ENCODE results near the gene SLCO2B1. TPM values are rescaled to one million over a fixed set of nuclear protein-coding genes. Genes with fewer than 3 reads are reported as not detected.

Gene SLCO2B1
- total RNA-seq, 6 experiments from 2014 or later, result not detected

DNA sequence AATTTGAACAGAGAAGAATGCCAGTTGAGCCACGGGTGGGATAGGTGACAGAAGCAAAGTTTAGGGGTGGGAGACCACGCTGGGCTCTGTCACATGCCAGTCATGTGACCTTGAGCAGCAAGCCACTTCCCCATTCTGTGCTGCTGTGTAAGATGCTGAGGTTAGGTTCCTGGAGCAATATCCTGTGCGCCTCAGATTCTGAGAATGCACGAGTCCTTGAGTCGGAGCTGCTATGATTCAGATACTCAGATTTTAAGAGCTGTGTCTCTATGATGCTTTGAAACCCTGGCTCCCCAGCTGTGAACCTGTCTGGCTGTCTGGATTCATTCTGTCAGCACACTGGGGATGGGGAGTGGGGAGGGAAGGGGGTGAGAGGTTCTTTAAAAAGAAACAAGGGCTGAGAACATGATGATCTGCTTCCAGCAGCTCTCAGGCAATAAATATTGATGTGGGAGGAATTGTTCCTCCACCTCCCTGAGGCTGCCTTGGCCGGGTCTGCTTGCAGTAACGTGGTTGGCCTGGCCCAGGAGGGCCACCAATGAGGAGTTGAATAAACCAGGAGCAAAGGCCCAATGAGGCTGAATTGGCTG lies 24.0 kb downstream of the SLCO2B1 start:
- H3K36me3 Mint-ChIP-seq (ENCODE audit: low read depth), result no peaks in the 10 kb centered on the region
- TF ChIP-seq, protein P1, sequence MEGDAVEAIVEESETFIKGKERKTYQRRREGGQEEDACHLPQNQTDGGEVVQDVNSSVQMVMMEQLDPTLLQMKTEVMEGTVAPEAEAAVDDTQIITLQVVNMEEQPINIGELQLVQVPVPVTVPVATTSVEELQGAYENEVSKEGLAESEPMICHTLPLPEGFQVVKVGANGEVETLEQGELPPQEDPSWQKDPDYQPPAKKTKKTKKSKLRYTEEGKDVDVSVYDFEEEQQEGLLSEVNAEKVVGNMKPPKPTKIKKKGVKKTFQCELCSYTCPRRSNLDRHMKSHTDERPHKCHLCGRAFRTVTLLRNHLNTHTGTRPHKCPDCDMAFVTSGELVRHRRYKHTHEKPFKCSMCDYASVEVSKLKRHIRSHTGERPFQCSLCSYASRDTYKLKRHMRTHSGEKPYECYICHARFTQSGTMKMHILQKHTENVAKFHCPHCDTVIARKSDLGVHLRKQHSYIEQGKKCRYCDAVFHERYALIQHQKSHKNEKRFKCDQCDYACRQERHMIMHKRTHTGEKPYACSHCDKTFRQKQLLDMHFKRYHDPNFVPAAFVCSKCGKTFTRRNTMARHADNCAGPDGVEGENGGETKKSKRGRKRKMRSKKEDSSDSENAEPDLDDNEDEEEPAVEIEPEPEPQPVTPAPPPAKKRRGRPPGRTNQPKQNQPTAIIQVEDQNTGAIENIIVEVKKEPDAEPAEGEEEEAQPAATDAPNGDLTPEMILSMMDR (IDR thresholded peaks at IDR 0.05), result no peak
- peak; percentile 13 for DNase-seq
- no peaks in the 10 kb centered on the region for H3K9me3 Mint-ChIP-seq
- H3K4me1 Mint-ChIP-seq (ENCODE audit: low read depth), result peaks cover 7% of the 10 kb centered on the region; the same call in 1 of the 2 replicates
- no peak overlapping the region for H3K4me3 Mint-ChIP-seq
- peaks cover 65% of the 10 kb centered on the region for H3K27me3 Mint-ChIP-seq (ENCODE audit: insufficient read depth)
- H3K27ac Mint-ChIP-seq, result no peak overlapping the region

DNA sequence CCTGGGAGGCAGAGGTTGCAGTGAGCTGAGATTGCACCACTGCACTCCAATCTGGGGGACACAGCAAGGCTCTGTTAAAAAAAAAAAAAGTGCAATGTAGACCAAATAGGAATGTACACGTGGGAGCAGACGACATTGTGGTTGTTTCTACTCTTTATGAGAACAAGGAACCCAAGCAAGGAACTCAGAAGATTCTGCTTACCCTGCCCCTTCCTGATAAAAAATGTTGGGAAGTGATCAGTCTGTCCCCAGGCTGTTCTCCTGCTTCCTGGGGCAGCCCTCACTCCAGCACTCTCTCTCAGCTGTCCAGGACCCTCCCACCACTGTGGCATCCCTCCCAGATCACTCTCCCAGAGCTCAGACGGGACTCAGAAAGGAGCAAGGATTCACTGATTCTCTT lies 31.8 kb downstream of the SLCO2B1 start:
- no peak overlapping the region for H3K27ac Mint-ChIP-seq
- TF ChIP-seq, protein P1 (IDR thresholded peaks at IDR 0.05), result no peak
- no peaks in the 10 kb centered on the region for H3K9me3 Mint-ChIP-seq
- DNase-seq, result no peak
- no peaks in the 10 kb centered on the region for H3K36me3 Mint-ChIP-seq (ENCODE audit: low read depth)
- H3K4me1 Mint-ChIP-seq (ENCODE audit: low read depth), result no peaks in the 10 kb centered on the region
- H3K4me3 Mint-ChIP-seq, result no peak overlapping the region
- peaks cover 42% of the 10 kb centered on the region for H3K27me3 Mint-ChIP-seq (ENCODE audit: insufficient read depth)

DNA sequence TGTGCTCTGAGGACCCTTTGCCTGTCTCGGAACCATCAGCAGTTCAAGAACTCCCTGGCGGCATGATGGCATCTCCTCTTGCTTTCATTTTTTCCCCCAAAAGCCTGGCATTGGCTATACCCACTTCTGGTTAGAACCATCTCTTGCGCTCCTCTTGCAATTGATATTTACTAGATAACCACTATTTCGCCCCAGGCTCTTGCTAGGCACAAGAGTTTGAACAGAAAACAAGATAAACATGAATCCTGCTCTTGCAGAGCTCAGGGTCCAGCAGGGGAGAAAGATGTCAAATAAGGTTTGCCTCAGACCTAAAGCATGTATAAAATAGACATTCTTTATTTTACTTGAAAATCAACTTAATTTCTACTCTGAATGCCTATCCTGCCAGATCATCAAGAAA lies 33.1 kb downstream of the SLCO2B1 start:
- TF ChIP-seq, protein P1 (IDR thresholded peaks at IDR 0.05), result no peak
- H3K9me3 Mint-ChIP-seq, result no peaks in the 10 kb centered on the region
- peaks cover 46% of the 10 kb centered on the region for H3K27me3 Mint-ChIP-seq (ENCODE audit: insufficient read depth)
- no peak overlapping the region for H3K4me3 Mint-ChIP-seq
- no peak overlapping the region for H3K27ac Mint-ChIP-seq
- H3K36me3 Mint-ChIP-seq (ENCODE audit: low read depth), result no peaks in the 10 kb centered on the region
- no peaks in the 10 kb centered on the region for H3K4me1 Mint-ChIP-seq (ENCODE audit: low read depth)
- DNase-seq, result no peak

DNA sequence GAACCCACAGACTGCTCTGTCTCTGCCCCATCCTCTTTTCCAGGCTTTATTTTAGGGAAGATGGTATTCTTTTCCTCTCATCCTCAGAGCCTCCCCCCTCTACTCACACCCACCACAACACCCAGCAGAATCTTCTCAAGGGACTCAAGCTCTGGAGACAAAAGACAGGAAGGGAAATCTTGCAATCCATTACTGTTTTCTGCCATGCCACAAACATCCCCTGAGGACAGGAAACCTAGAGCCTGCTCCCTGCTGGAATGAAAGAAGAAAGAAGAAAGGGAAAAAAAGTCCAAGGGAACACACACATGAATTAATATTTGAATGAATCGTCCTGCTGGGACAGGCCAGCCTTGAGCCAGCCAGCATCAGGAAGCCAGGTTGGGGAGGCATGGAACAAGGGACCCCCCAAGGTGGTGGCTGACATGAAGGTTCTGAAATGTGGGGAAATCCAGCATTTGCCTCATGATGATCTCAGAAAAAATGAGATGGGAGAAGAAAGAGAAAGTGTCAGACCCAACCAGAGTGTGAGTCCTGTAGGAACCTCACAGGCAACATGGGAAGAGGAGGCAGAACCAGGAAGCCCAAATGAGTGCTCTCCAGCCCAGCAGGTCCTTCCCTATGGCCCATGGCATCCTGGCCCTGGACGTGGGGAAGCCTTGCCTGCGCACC lies 34.0 kb downstream of the SLCO2B1 start:
- no peaks in the 10 kb centered on the region for H3K9me3 Mint-ChIP-seq
- H3K27me3 Mint-ChIP-seq (ENCODE audit: insufficient read depth), result peaks cover 47% of the 10 kb centered on the region
- no peaks in the 10 kb centered on the region for H3K36me3 Mint-ChIP-seq (ENCODE audit: low read depth)

DNA sequence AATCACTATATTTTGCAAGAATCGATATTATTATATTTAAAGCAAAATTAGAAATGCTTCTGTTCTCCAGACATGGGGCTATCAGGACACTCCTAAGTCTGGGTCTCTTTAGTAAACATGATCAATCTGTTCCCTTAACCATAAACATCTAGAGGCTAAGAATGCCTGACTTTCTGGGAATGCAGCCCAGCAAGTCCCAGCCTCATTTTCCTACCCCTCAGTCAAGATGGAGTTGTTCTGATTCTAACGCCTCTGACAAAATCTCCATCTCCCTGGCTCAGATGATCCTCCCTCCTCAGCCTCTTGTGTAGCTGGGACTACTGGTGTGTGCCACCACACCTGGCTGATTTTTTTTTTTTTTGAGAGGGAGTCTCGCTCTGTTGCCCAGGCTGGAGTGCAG lies 35.0 kb downstream of the SLCO2B1 start:
- DNase-seq, result no peak
- Mint-ChIP-seq H3K27ac (no peak overlapping the region), H3K4me1 (ENCODE audit: low read depth) (no peaks in the 10 kb centered on the region), H3K27me3 (ENCODE audit: insufficient read depth) (peaks cover 51% of the 10 kb centered on the region), H3K9me3 (no peaks in the 10 kb centered on the region), H3K36me3 (ENCODE audit: low read depth) (no peaks in the 10 kb centered on the region), H3K4me3 (no peak overlapping the region)
- TF ChIP-seq, protein P1 (IDR thresholded peaks at IDR 0.05), result no peak

More for the DNA sequence above, 34.0 kb downstream of the SLCO2B1 start:
- TF ChIP-seq, protein P1 (IDR thresholded peaks at IDR 0.05), result no peak
- Mint-ChIP-seq H3K4me1 (ENCODE audit: low read depth) (no peaks in the 10 kb centered on the region), H3K27ac (no peak overlapping the region), H3K4me3 (no peak overlapping the region)
- no peak for DNase-seq
